Right lobe of liver (tissue), 6 donors: ENCODE measurements around the gene NECAP2. TPM values are rescaled to one million over a fixed set of nuclear protein-coding genes. Genes with fewer than 3 reads are reported as not detected.

Experiments
- ATAC-seq, 4 donors: fragments of 200-7000 bp; cut with Tn5 transposase; one replicate each; pipeline ENCODE4 v1.9.1; 2020; ENCODE audit warnings: mild to moderate bottlenecking in 4 of 4, moderate library complexity in 4 of 4
- DNase-seq, 3 donors: peaks; one replicate each; pipeline ENCODE4 v3.0.0-alpha.2; 2020
- H3K27ac ChIP-seq, 3 donors: fragments of 200-600 bp; one replicate each; pipeline ENCODE4 v1.8.0; 2022
- H3K27me3 ChIP-seq, 2 donors: fragments of 200-600 bp; one replicate each; pipeline ENCODE4 v1.8.0; 2022
- H3K36me3 ChIP-seq, 4 donors: fragments of 200-600 bp; sonication (generic) in 1 of 4; one replicate each; pipeline versions ENCODE4 v1.5.1 to v1.8.0; 2017 to 2022; ENCODE audit warnings: control low read depth in 1 of 4
- H3K4me1 ChIP-seq, 4 donors: fragments of 200-600 bp; sonication (generic) in 1 of 4; one replicate each; pipeline versions ENCODE4 v1.5.1 to v1.8.0; 2017 to 2022; ENCODE audit warnings: control low read depth in 1 of 4
- H3K4me3 ChIP-seq, 3 donors: fragments of 200-600 bp; one replicate each; pipeline ENCODE4 v1.8.0; 2022
- H3K9me3 ChIP-seq, 4 donors: fragments of 200-600 bp; sonication (generic) in 1 of 4; one replicate each; pipeline versions ENCODE4 v1.5.1 to v1.8.0; 2017 to 2022; ENCODE audit warnings: control low read depth in 1 of 4
- POLR2A ChIP-seq: fragments of 450-650 bp; IDR thresholded peaks from one replicate; pipeline ENCODE4 v1.6.1; 2017; ENCODE audit warnings: antibody characterized with exemption, mild to moderate bottlenecking
- WGBS: methylation state at CpG from one replicate; pipeline ENCODE4 v1.1.6; 2018; ENCODE audit warnings: low coverage, low lambda C conversion rate; ENCODE audit not compliant: insufficient coverage; ENCODE audit errors: missing lambda C conversion rate; 5-methylcytosine and 5-hydroxymethylcytosine counted together
- intact Hi-C, 2 donors: fragments of 100-400 bp; cut with DNase I; formaldehyde crosslinking; loops; one replicate each; pipeline versions ENCODE4 v1.11.2 to v1.14.1; 2022
- total RNA-seq, 6 experiments: library from RNA; depleted of rRNA in 2 of 6; stranded (reverse); fragments of >200 nt in 2 of 6; fragmentation: NEBNext Ultra II Directional in 3 of 6; extraction: Animal tissue kit (Norgen Biotek cat#: 25700) in 3 of 6; gene quantifications; one replicate each; pipeline versions ENCODE4 v1.1.0 to v1.2.4, GENCODE V29; 2016 to 2023
- TF ChIP-seq, protein P1 (sequence below), 4 donors: fragments of 200-600 bp in 3 of 4; fragments of 450-650 bp in 1 of 4; IDR thresholded peaks; one replicate each; pipeline versions ENCODE4 v1.5.1 to v1.8.0; 2016 to 2022; ENCODE audit warnings: antibody characterized with exemption in 4 of 4, mild to moderate bottlenecking in 2 of 4
- donor health status: DM: no; HTN: yes; CAD: no.
- donor health status: DM: no; HTN: no; CAD: no.
- donor health status: DM: no; HTN: no; CAD: no.
- donor health status: DM: no; HTN: yes; CAD: no.
- donor health status: DM: no; HTN: yes; CAD: no.

Gene NECAP2
- total RNA-seq, 6 experiments from 2014 or later = 13.9 to 28.3 (median 24.2) TPM

DNA sequence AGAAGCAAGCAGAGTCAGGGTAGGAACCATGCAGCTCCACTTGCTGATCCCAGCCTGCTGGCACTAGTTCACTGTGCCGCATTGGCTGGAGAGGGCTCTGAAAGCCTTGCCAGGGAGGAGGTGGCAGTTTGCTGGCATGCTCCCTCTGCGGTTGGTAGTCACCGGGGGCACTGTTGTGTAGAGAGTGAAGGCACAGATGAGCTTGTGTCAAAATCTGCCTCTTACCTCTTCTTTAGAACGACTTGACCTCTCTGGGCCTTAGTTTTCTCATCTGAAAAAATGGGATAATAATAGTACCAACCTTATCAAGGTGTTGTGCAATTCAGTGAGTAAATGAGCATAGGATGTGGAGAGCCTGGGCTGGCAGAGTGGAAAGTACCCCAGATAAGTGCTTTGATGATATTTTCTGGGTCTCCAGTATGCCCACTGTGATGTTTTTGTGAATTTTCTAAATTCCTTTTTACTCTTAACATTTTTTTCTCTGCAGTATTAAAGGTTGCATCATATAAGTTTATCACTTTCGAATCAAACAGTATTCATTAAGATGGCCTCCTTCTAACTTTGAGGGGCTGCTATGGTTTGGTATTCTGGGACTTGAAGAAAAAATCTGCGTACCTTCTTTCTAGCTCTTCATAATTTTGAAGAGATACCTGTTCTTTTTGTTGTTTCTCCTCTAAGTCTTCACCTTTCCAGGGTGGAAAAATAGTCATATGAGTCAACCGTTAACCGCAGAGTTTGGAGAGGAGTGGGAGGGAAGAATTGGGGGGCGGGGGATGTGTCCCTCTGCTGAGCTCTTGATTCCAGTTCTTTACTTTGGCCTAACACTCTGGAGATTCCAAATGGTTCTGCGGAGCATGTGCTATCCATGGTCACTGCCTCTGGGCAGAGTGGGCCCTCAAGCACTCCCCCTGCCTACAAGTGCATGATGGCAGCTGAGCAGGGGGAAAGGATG, 46.7 kb upstream of the NECAP2 start:
- Histone ChIP-seq H3K4me1 (peaks cover 0 to 9% (median 2%) of the 10 kb centered on the region in 4 donors), H3K27me3 (no peaks in the 10 kb centered on the region), H3K27ac (no peak overlapping the region), H3K4me3 (no peak overlapping the region), H3K9me3 (no peaks in the 10 kb centered on the region), H3K36me3 (peaks cover 0 to 22% (median 9%) of the 10 kb centered on the region in 4 donors)
- DNase-seq (no peak), ATAC-seq (peak in 1 of 4 donors; percentile 32)
- TF ChIP-seq, protein P1, sequence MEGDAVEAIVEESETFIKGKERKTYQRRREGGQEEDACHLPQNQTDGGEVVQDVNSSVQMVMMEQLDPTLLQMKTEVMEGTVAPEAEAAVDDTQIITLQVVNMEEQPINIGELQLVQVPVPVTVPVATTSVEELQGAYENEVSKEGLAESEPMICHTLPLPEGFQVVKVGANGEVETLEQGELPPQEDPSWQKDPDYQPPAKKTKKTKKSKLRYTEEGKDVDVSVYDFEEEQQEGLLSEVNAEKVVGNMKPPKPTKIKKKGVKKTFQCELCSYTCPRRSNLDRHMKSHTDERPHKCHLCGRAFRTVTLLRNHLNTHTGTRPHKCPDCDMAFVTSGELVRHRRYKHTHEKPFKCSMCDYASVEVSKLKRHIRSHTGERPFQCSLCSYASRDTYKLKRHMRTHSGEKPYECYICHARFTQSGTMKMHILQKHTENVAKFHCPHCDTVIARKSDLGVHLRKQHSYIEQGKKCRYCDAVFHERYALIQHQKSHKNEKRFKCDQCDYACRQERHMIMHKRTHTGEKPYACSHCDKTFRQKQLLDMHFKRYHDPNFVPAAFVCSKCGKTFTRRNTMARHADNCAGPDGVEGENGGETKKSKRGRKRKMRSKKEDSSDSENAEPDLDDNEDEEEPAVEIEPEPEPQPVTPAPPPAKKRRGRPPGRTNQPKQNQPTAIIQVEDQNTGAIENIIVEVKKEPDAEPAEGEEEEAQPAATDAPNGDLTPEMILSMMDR (IDR thresholded peaks at IDR 0.05) = no peak
- intact Hi-C loops = no loop called here
- WGBS = 84% methylated on average over 8 of the region's 10 CpGs

DNA sequence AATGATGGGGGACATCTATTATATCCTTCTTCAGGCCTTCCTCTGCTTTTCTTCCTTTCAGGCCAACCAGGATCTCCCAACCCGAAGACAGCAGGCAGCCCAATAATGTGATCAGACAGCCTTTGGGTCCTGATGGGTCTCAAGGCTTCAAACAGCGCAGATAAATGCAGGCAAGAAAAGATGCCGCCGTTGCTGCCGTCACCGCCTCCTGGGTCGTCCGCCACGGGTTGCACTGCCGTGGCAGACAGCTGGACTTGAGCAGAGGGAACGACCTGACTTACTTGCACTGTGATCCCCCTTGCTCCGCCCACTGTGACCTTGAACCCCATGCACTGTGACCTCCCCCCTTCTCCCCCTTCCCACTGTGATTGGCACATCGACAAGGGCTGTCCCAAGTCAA, 45.5 kb upstream of the NECAP2 start:
- H3K9me3 ChIP-seq = no peaks in the 10 kb centered on the region
- 72% methylated on average over 6 of the region's 13 CpGs for WGBS
- H3K27me3 ChIP-seq = no peaks in the 10 kb centered on the region
- DNase-seq = no peak
- no peak for ATAC-seq
- intact Hi-C loops = no loop called here
- peaks cover 0 to 9% (median 2%) of the 10 kb centered on the region in 4 donors for H3K4me1 ChIP-seq
- H3K4me3 ChIP-seq = no peak overlapping the region
- H3K36me3 ChIP-seq = peaks cover 0 to 22% (median 11%) of the 10 kb centered on the region in 4 donors
- TF ChIP-seq, protein P1 (IDR thresholded peaks at IDR 0.05) = no peak
- H3K27ac ChIP-seq = no peak overlapping the region

DNA sequence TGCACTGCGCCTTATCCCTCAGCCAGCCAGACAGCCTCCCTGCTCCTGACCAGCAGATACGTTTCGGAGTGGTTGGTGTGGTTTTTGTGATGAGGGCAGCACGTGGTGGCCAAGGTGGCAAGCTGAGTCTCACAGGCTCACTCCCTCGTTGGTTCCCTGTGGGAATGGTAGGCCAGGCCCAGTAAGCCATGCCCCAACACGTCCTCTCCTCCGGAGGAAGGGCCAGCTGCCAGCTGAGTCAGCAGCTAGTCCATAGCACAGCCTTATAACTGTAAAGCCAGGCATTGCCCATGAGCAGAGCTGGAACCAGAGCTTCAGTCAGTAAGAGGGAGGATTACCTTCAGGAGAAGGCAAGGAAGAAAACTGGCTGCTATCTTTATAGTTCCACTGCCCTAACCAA, 43.9 kb upstream of the NECAP2 start:
- WGBS = 54% methylated on average over 7 of the region's 7 CpGs
- intact Hi-C loops = no loop called here
- peaks cover 0 to 22% (median 11%) of the 10 kb centered on the region in 4 donors for H3K36me3 ChIP-seq
- H3K4me3 ChIP-seq = no peak overlapping the region
- H3K4me1 ChIP-seq = peaks cover 0 to 5% (median 2%) of the 10 kb centered on the region in 4 donors
- no peak overlapping the region for H3K27ac ChIP-seq
- H3K27me3 ChIP-seq = no peaks in the 10 kb centered on the region
- DNase-seq (peak in 2 of 3 donors; percentile 41 to 56), ATAC-seq (peak; percentile 30 to 55 (median 46))
- no peaks in the 10 kb centered on the region for H3K9me3 ChIP-seq
- TF ChIP-seq, protein P1 (IDR thresholded peaks at IDR 0.05) = no peak
- no peak for TF ChIP-seq POLR2A

DNA sequence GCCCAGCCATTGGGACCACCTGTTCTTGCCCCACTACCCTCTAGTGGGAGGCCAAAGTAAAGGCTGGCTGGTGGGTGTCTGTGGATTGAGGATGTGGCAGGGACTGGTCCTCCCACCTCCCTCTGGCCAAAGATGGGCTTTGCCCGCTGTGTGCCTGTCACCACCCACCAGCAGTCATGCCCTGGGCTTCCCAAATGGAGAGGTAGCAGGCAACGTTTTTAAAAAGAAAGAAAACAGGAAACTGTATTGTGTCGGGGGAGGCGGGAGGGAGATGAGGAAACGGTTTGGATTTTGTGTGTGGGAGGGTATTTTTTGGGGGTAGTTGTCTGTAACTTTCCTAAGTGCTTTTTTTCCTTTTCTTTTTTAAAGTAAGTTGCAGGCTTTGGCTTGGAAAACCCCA, 43.4 kb upstream of the NECAP2 start:
- no peaks in the 10 kb centered on the region for H3K27me3 ChIP-seq
- TF ChIP-seq, protein P1 (IDR thresholded peaks at IDR 0.05) = no peak
- TF ChIP-seq POLR2A = no peak
- peaks cover 0 to 22% (median 11%) of the 10 kb centered on the region in 4 donors for H3K36me3 ChIP-seq
- no peak for ATAC-seq
- intact Hi-C loops = no loop called here
- peaks cover 0 to 4% (median 0%) of the 10 kb centered on the region in 4 donors for H3K4me1 ChIP-seq
- no peak for DNase-seq
- H3K4me3 ChIP-seq = no peak overlapping the region
- no peaks in the 10 kb centered on the region for H3K9me3 ChIP-seq
- 44% methylated on average over 4 of the region's 5 CpGs for WGBS
- no peak overlapping the region for H3K27ac ChIP-seq
